ENCODE data around the gene POMGNT2.

POMGNT2 gene

DNA sequence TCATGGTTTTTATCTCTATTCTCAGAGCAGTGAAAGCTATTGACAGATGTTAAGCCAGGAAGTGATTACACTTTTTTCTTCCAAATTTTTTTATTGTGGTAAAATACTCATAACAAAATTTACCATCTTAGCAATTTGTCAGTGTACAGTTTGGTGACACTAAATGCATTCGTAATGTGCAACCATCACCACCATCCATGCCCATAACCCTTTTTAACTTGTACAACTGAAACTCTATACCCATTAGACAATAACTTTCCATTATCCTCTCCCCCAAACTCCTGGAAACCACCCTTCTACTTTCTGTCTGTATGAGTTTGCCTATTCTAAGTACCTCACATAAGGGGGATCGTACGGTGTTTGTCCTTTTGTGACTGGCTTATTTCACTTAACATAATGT, 15.1 kb upstream of the POMGNT2 start:
- Mint-ChIP-seq H3K9me3 (peaks cover 14% of the 10 kb centered on the region), H3K36me3 (peaks cover 7% of the 10 kb centered on the region), H3K27ac (no peak overlapping the region), H3K27me3 (peaks cover 3% of the 10 kb centered on the region), H3K4me3 (no peak overlapping the region), H3K4me1 (no peaks in the 10 kb centered on the region)

DNA sequence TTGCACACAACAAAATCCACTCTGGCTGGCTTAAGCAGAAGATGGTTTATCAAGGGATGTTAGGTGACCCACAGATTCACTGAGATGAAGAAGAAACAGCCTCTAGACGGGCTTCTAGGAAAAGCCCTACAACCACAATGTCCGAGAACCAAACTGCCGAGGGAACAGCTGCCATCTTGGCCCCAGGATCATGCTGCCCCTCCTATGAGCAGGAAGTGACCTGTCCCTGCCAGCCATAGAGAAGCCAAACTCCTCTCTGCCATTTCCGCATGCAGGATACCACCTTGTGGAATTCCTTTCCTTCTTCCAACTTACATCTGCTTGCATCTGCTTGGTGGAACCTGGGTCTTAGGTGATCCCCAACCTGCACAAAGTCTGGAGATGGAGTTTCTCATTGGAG, 11.4 kb upstream of the POMGNT2 start:
- H3K4me3 Mint-ChIP-seq: no peak overlapping the region
- peaks cover 3% of the 10 kb centered on the region for H3K27me3 Mint-ChIP-seq
- H3K36me3 Mint-ChIP-seq: no peaks in the 10 kb centered on the region
- H3K27ac Mint-ChIP-seq: no peak overlapping the region
- no peaks in the 10 kb centered on the region for H3K9me3 Mint-ChIP-seq
- no peaks in the 10 kb centered on the region for H3K4me1 Mint-ChIP-seq

- H3K4me1 Mint-ChIP-seq: no peaks in the 10 kb centered on the region
- no peaks in the 10 kb centered on the region for H3K36me3 Mint-ChIP-seq
- H3K9me3 Mint-ChIP-seq: no peaks in the 10 kb centered on the region
- H3K4me3 Mint-ChIP-seq: no peak overlapping the region
- H3K27me3 Mint-ChIP-seq: peaks cover 1% of the 10 kb centered on the region
- no peak overlapping the region for H3K27ac Mint-ChIP-seq
Measured at GRCh38 chr3:43113671-43114070, 7.8 kb upstream of the POMGNT2 start.

DNA sequence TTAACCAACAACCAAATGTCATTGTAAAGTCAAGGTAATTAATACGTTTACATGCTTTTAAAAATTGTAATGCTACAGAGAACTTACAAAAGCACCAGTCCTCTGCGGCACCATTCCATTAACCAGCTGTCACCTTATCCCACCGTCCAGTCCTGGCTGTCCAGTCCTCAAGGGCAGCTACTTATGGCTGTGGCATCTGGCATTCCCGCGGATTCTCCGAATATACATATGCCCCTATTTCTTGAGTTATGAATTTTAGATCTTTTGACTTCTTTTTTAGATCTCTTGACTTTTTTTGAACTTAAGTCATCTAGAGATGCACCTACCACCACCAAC, 382 bp upstream of the POMGNT2 start:
- Mint-ChIP-seq H3K27me3 (peaks cover 1% of the 10 kb centered on the region), H3K36me3 (no peaks in the 10 kb centered on the region), H3K27ac (peak overlapping the region; percentile 41), H3K9me3 (no peaks in the 10 kb centered on the region), H3K4me1 (peaks cover 20% of the 10 kb centered on the region), H3K4me3 (peak overlapping the region; percentile 83)

GRCh38 chr3:43104660-43105595, 951 bp downstream of the POMGNT2 start:
- Mint-ChIP-seq H3K27me3 (peaks cover 1% of the 10 kb centered on the region), H3K4me1 (peaks cover 27% of the 10 kb centered on the region), H3K4me3 (peak overlapping the region; percentile 66), H3K36me3 (no peaks in the 10 kb centered on the region), H3K27ac (no peak overlapping the region), H3K9me3 (no peaks in the 10 kb centered on the region)

DNA sequence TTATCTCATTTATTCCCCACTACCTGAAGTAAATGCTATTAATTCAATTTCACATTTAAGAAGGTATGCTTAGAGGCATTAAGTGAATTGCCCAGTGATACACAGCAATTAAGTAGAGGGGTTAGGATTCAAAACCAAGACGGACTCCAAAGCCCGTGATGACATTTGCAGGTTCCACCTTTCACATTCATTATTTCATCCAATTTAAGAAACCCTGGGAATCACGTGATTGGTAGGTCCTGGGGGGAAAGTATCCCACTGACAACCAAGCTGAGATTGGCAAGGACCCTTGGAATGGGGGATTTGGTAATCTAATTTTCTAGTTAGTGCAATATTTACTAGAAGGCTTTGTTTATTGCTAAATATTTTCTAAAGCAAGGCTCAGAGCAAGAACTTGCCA, 1.8 kb downstream of the POMGNT2 start:
- Mint-ChIP-seq H3K4me3 (peak overlapping the region; percentile 66), H3K27ac (no peak overlapping the region)

GRCh38 chr3:43102773-43103480, 3.0 kb downstream of the POMGNT2 start:
- Mint-ChIP-seq H3K36me3 (no peaks in the 10 kb centered on the region), H3K4me3 (no peak overlapping the region), H3K27ac (no peak overlapping the region), H3K27me3 (peaks cover under 1% of the 10 kb centered on the region), H3K4me1 (peaks cover 27% of the 10 kb centered on the region), H3K9me3 (no peaks in the 10 kb centered on the region)

More for the DNA sequence above, 1.8 kb downstream of the POMGNT2 start:
- H3K4me1 Mint-ChIP-seq: peaks cover 27% of the 10 kb centered on the region
- H3K27me3 Mint-ChIP-seq: peaks cover 1% of the 10 kb centered on the region
- H3K9me3 Mint-ChIP-seq: no peaks in the 10 kb centered on the region
- H3K36me3 Mint-ChIP-seq: no peaks in the 10 kb centered on the region

GRCh38 chr3:43098761-43099160, 7.1 kb downstream of the POMGNT2 start:
- Mint-ChIP-seq H3K27ac (no peak overlapping the region), H3K36me3 (peaks cover 5% of the 10 kb centered on the region), H3K27me3 (no peaks in the 10 kb centered on the region), H3K4me1 (peaks cover 27% of the 10 kb centered on the region), H3K4me3 (no peak overlapping the region), H3K9me3 (no peaks in the 10 kb centered on the region)

- H3K4me3 Mint-ChIP-seq: no peak overlapping the region
Measured at GRCh38 chr3:43097400-43098080, 8.3 kb downstream of the POMGNT2 start.

DNA sequence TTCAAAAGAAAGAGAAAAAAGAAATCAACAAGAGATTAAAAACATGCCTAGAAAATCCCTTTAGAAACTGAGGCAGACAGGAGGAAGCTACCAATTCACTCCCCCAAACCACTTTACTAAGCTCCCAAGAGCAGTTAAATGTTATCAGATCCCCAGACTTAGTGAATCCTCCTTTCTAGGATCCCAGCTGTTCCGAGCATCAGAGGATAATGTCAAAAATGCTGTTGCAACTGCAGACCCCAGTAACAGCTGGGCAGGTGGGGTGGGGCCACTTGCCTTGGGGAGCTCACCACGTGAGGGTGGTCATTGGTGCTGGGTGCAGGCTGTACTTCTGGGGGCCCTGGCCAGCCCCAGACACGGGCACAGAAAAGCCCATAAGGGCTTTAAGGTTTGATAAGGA, 9.1 kb downstream of the POMGNT2 start:
- H3K4me1 Mint-ChIP-seq: peaks cover 26% of the 10 kb centered on the region
- H3K4me3 Mint-ChIP-seq: no peak overlapping the region
- no peak overlapping the region for H3K27ac Mint-ChIP-seq
- H3K27me3 Mint-ChIP-seq: no peaks in the 10 kb centered on the region
- H3K36me3 Mint-ChIP-seq: peaks cover 7% of the 10 kb centered on the region
- H3K9me3 Mint-ChIP-seq: no peaks in the 10 kb centered on the region

More at GRCh38 chr3:43097400-43098080, 8.3 kb downstream of the POMGNT2 start:
- Mint-ChIP-seq H3K4me1 (peaks cover 26% of the 10 kb centered on the region), H3K9me3 (no peaks in the 10 kb centered on the region), H3K27ac (no peak overlapping the region), H3K36me3 (peaks cover 5% of the 10 kb centered on the region), H3K27me3 (no peaks in the 10 kb centered on the region)

- peaks cover 24% of the 10 kb centered on the region for H3K4me1 Mint-ChIP-seq
- no peak overlapping the region for H3K4me3 Mint-ChIP-seq
Measured at GRCh38 chr3:43095370-43095769, 10.5 kb downstream of the POMGNT2 start.

DNA sequence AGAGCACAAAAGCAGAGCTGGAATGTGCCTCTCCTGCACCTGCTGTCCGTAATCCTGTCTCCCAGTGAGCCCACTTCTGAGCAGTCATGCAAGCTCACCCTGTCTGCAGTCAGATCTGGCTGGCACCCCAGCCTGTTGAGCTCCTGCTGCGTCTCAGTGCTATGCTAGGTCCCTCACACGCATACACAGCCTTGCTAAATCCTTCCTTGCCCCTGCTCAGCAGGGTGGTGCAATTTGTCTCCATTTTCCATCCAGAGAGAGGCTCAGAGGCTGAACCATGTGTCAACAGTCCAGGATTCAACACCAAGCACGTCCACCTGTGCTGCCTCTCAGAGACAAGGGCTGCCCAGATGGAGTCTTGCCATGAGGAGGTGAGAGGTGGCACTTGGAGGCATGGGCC, 11.0 kb downstream of the POMGNT2 start:
- peaks cover 7% of the 10 kb centered on the region for H3K36me3 Mint-ChIP-seq
- H3K27me3 Mint-ChIP-seq: no peaks in the 10 kb centered on the region
- no peak overlapping the region for H3K4me3 Mint-ChIP-seq
- peaks cover 25% of the 10 kb centered on the region for H3K4me1 Mint-ChIP-seq
- H3K27ac Mint-ChIP-seq: no peak overlapping the region
- no peaks in the 10 kb centered on the region for H3K9me3 Mint-ChIP-seq

More at GRCh38 chr3:43095370-43095769, 10.5 kb downstream of the POMGNT2 start:
- Mint-ChIP-seq H3K9me3 (no peaks in the 10 kb centered on the region), H3K27me3 (no peaks in the 10 kb centered on the region), H3K36me3 (peaks cover 7% of the 10 kb centered on the region), H3K27ac (no peak overlapping the region)

- Mint-ChIP-seq H3K9me3 (no peaks in the 10 kb centered on the region), H3K27me3 (no peaks in the 10 kb centered on the region), H3K4me3 (no peak overlapping the region), H3K36me3 (peaks cover 7% of the 10 kb centered on the region), H3K27ac (no peak overlapping the region), H3K4me1 (peaks cover 25% of the 10 kb centered on the region)
Measured at GRCh38 chr3:43094381-43094780, 11.5 kb downstream of the POMGNT2 start.

DNA sequence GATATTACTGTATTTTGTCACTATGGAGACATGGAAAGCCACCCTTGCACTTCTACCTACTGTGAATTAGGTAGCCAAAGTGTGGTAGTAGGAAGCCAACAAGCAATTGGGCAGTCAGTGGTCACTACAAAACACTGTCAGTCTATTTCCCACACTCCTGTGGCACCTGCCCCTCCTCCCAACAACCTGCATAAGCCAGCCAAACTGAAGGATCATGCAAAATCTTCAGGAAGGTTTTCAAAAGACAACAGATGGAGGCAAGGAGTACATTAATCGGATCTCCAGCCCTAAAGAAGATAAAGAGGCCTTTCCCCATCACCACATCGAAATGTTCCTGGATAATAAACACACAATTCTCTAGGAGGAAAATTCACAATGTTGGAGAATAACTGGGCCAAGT, 11.9 kb downstream of the POMGNT2 start:
- Mint-ChIP-seq H3K27ac (no peak overlapping the region), H3K9me3 (no peaks in the 10 kb centered on the region), H3K27me3 (no peaks in the 10 kb centered on the region), H3K36me3 (peaks cover 7% of the 10 kb centered on the region), H3K4me3 (no peak overlapping the region), H3K4me1 (peaks cover 25% of the 10 kb centered on the region)

- H3K27ac Mint-ChIP-seq: no peak overlapping the region
- H3K9me3 Mint-ChIP-seq: no peaks in the 10 kb centered on the region
- no peak overlapping the region for H3K4me3 Mint-ChIP-seq
- peaks cover 7% of the 10 kb centered on the region for H3K36me3 Mint-ChIP-seq
- H3K27me3 Mint-ChIP-seq: no peaks in the 10 kb centered on the region
- peaks cover 25% of the 10 kb centered on the region for H3K4me1 Mint-ChIP-seq
Measured at GRCh38 chr3:43093006-43093405, 12.9 kb downstream of the POMGNT2 start.

GRCh38 chr3:43091481-43091880, 14.4 kb downstream of the POMGNT2 start:
- Mint-ChIP-seq H3K4me3 (no peak overlapping the region), H3K27ac (no peak overlapping the region), H3K27me3 (no peaks in the 10 kb centered on the region), H3K36me3 (peaks cover 6% of the 10 kb centered on the region), H3K4me1 (peaks cover 22% of the 10 kb centered on the region), H3K9me3 (no peaks in the 10 kb centered on the region)

Measured in activated naive CD4-positive, alpha-beta T cell treated with anti-CD3 and anti-CD28 coated beads, Interleukin-2, amount 50 U/mL, for 24 hours (primary cell).